Activated B cell treated with CpG ODN at 0.5 μM for 24 hours (primary cell): ENCODE results near the gene EIF6. TPM values are rescaled to one million over a fixed set of nuclear protein-coding genes. Genes with fewer than 3 reads are reported as not detected.
"Not testable (repeated sequence)": the region's sequence is repeated elsewhere in the genome, so short reads cannot be mapped to it uniquely, and the experiment has no call there.

ENCODE experiments used
- ATAC-seq: fragments of 200-7000 bp; cut with Tn5 transposase; one replicate; pipeline ENCODE4 v1.10.0; 2021; ENCODE audit warnings: low read depth, mild to moderate bottlenecking, moderate library complexity
- CTCF ChIA-PET: fragments of 350-600 bp; sonication (Branson Sonifier 250); formaldehyde crosslinking; loops from one replicate; lab custom pipeline; 2021; ENCODE audit warnings: antibody characterized with exemption; lab: Charles Lee
- POLR2A ChIA-PET: fragments of 350-600 bp; sonication (Branson Sonifier 250); formaldehyde crosslinking; loops from one replicate; lab custom pipeline; 2021; ENCODE audit warnings: antibody characterized with exemption; lab: Charles Lee
- DNase-seq: peaks from one replicate; pipeline ENCODE4 v3.0.0; 2022
- H3K27ac Mint-ChIP-seq: one replicate; pipeline ENCODE4 v1.8.0; 2020; ENCODE audit warnings: mixed read lengths
- H3K27me3 Mint-ChIP-seq: one replicate; pipeline ENCODE4 v1.8.0; 2021; ENCODE audit warnings: mixed read lengths
- H3K36me3 Mint-ChIP-seq: one replicate; pipeline ENCODE4 v1.8.0; 2021; ENCODE audit warnings: low read depth, mixed read lengths
- H3K4me1 Mint-ChIP-seq: one replicate; pipeline ENCODE4 v1.8.0; 2021; ENCODE audit warnings: mixed read lengths
- H3K4me3 Mint-ChIP-seq: one replicate; pipeline ENCODE4 v1.8.0; 2020; ENCODE audit warnings: mild to moderate bottlenecking, mixed read lengths
- H3K9me3 Mint-ChIP-seq: one replicate; pipeline ENCODE4 v1.8.0; 2020; ENCODE audit warnings: mixed read lengths
- intact Hi-C: fragments of 100-400 bp; cut with micrococcal nuclease; formaldehyde crosslinking; loops from one replicate; pipeline ENCODE4 v1.15.1; 2024
- total RNA-seq: library from RNA; stranded (reverse); gene quantifications from 2 replicates; pipeline ENCODE4 v1.2.3, GENCODE V29; 2022
- TF ChIP-seq, protein P1 (sequence below): fragments of 200-600 bp; IDR thresholded peaks from one replicate; pipeline ENCODE4 v1.8.0; 2022; ENCODE audit warnings: antibody characterized with exemption, mild to moderate bottlenecking

EIF6 gene
- total RNA-seq, 1 donor from 2014 or later: 137 TPM

DNA sequence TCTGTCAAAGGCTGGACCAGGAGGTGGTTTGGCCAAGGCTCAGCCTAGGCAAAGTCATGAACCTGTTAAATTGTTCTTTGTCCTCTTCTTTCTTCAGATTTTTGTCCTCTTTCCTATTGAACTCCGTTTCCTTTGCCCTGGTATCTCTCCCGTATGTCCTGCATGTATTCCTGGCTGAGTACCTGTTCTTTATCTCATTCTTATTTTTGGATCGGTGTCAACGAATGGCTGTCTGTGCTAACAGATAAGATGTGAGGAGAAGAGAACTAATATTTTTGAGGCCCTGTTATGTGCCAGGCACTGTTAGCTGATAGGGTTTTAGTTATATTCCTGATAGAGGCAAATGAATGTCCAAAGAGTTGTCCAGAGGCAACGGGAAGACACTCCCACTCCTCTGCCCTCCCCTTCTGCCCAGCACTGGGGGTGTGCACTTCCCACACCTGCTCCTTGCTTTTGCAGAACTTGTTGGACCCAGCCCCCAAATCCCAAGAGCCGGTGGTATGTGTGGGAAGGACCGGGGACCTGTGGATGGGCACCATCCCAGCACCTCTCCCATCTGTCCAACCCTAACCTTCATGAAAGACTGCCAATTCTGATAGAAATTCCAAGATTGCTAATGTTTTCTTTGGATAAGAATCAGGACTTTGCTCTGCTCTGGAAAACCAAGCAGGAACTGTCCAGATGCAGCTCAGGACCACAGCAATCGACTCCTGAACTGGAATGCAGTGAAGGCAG, 27.2 kb downstream of the EIF6 start:
- no peak overlapping the region for H3K4me3 Mint-ChIP-seq
- peaks cover 2% of the 10 kb centered on the region for H3K4me1 Mint-ChIP-seq
- CTCF ChIA-PET: no interaction called here
- H3K27me3 Mint-ChIP-seq: no peaks in the 10 kb centered on the region
- intact Hi-C loops: no loop called here
- no peaks in the 10 kb centered on the region for H3K9me3 Mint-ChIP-seq
- DNase-seq (no peak), ATAC-seq (no peak)
- POLR2A ChIA-PET: no interaction called here
- H3K36me3 Mint-ChIP-seq: peaks cover 22% of the 10 kb centered on the region
- TF ChIP-seq, protein P1, sequence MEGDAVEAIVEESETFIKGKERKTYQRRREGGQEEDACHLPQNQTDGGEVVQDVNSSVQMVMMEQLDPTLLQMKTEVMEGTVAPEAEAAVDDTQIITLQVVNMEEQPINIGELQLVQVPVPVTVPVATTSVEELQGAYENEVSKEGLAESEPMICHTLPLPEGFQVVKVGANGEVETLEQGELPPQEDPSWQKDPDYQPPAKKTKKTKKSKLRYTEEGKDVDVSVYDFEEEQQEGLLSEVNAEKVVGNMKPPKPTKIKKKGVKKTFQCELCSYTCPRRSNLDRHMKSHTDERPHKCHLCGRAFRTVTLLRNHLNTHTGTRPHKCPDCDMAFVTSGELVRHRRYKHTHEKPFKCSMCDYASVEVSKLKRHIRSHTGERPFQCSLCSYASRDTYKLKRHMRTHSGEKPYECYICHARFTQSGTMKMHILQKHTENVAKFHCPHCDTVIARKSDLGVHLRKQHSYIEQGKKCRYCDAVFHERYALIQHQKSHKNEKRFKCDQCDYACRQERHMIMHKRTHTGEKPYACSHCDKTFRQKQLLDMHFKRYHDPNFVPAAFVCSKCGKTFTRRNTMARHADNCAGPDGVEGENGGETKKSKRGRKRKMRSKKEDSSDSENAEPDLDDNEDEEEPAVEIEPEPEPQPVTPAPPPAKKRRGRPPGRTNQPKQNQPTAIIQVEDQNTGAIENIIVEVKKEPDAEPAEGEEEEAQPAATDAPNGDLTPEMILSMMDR: no peak
- no peak overlapping the region for H3K27ac Mint-ChIP-seq

DNA sequence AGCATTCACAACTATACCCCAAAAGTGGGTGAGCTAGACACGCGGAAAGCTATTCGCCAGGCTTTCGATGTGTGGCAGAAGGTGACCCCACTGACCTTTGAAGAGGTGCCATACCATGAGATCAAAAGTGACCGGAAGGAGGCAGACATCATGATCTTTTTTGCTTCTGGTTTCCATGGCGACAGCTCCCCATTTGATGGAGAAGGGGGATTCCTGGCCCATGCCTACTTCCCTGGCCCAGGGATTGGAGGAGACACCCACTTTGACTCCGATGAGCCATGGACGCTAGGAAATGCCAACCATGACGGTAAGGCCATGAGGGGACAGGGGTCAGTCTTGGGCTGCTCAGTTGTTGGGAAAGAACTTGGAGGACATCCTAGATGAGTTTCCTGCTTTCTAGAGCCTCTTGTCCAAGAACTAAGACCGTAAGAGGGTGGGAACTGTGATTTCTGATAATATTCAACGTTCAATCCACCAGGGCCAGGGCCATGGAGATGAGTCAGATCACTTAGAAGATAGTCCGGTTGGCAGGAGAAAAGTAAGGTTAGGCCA, 30.0 kb downstream of the EIF6 start:
- Mint-ChIP-seq H3K36me3 (peaks cover 19% of the 10 kb centered on the region), H3K9me3 (no peaks in the 10 kb centered on the region), H3K4me1 (peaks cover 23% of the 10 kb centered on the region), H3K27ac (no peak overlapping the region), H3K4me3 (no peak overlapping the region), H3K27me3 (no peaks in the 10 kb centered on the region)
- ChIA-PET CTCF (no interaction called here), POLR2A (no interaction called here)
- TF ChIP-seq, protein P1: no peak
- ATAC-seq: no peak
- no peak for DNase-seq
- intact Hi-C loops: no loop called here

DNA sequence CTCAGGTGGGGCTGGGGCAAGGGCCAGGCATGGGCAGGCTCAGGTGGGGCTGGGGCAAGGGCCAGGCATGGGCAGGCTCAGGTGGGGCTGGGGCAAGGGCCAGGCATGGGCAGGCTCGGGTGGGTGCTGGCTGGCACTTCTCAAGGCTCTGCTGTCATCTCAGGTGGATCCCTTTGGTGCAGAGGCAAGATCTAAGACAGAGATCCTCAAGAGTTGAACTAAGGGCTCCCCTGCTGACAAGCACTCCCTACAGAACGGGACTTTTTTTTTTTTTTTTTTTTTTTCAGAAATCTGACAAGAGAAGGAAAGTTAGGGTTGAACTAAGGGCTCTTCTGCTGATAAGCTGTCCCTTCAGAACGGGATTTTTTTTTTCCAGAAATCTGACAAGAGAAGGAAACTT, 31.6 kb downstream of the EIF6 start:
- Mint-ChIP-seq H3K27ac (no peak overlapping the region), H3K27me3 (no peaks in the 10 kb centered on the region), H3K9me3 (no peaks in the 10 kb centered on the region), H3K36me3 (peaks cover 15% of the 10 kb centered on the region), H3K4me1 (peaks cover 23% of the 10 kb centered on the region), H3K4me3 (no peak overlapping the region)
- ATAC-seq: no peak
- ChIA-PET POLR2A (interaction anchor here (0.7 kb wide), 1 partner anchor 427 kb away, joined by 5 read pairs; no protein-coding TSS in a partner anchor), CTCF (no interaction called here)
- intact Hi-C loops: no loop called here
- TF ChIP-seq, protein P1: no peak
- DNase-seq: no peak

DNA sequence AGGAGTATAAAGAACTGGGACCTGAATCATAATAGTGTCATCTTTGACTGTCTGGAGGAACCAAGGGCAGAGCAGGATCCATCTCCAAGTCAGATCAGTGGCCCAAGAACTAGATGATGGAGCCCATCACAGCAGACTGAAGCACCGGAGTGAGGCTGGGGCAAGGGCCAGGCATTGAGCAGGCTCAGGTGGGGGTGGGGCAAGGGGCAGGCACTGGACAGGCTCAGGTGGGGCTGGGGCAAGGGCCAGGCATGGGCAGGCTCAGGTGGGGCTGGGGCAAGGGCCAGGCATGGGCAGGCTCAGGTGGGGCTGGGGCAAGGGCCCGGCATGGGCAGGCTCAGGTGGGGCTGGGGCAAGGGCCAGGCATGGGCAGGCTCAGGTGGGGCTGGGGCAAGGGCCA, 32.0 kb downstream of the EIF6 start:
- intact Hi-C loops, DNase-seq, CTCF ChIA-PET, ATAC-seq, POLR2A ChIA-PET, H3K9me3 Mint-ChIP-seq, H3K27me3 Mint-ChIP-seq, H3K4me3 Mint-ChIP-seq: not testable (repeated sequence)
- Mint-ChIP-seq H3K4me1 (peaks cover 23% of the 10 kb centered on the region), H3K27ac (peak overlapping the region; percentile 61), H3K36me3 (peaks cover 15% of the 10 kb centered on the region)

DNA sequence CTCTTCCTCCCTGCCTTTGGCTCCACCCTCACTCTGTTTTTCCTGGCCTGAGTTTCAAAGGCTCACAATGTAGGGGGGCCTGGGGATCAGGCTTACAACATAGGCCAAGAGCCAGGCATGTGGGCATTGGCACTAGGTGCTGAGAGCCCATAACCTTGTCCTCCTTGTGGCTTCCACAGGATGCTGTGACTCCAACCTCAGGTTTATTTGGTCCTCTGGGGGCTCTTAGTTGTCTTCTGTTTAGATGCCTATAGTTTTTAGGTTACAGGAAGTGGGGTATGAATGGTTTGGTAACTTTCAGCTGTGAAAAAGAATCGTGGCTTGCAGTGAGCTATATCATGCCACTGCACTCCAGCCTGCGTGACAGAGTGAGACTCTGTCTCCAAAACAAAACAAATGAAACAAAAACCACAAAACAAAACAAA, 32.5 kb downstream of the EIF6 start:
- Mint-ChIP-seq H3K4me3 (no peak overlapping the region), H3K9me3 (no peaks in the 10 kb centered on the region), H3K36me3 (peaks cover 12% of the 10 kb centered on the region), H3K4me1 (peaks cover 23% of the 10 kb centered on the region), H3K27ac (peak overlapping the region; percentile 61), H3K27me3 (no peaks in the 10 kb centered on the region)
- TF ChIP-seq, protein P1: no peak
- POLR2A ChIA-PET: no interaction called here
- intact Hi-C loops: no loop called here
- CTCF ChIA-PET: no interaction called here
- ATAC-seq (peak; percentile 70), DNase-seq (no peak)
